NCI-H345 (cell line): ENCODE results near the gene LUC7L3.
"Not testable (repeated sequence)": the region's sequence is repeated elsewhere in the genome, so short reads cannot be mapped to it uniquely, and the experiment has no call there.

Experiments used
- DNase-seq: peaks from one replicate; lab custom pipeline; 2025; lab: John Stamatoyannopoulos, UW

Gene LUC7L3, protein sequence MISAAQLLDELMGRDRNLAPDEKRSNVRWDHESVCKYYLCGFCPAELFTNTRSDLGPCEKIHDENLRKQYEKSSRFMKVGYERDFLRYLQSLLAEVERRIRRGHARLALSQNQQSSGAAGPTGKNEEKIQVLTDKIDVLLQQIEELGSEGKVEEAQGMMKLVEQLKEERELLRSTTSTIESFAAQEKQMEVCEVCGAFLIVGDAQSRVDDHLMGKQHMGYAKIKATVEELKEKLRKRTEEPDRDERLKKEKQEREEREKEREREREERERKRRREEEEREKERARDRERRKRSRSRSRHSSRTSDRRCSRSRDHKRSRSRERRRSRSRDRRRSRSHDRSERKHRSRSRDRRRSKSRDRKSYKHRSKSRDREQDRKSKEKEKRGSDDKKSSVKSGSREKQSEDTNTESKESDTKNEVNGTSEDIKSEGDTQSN

GRCh38 chr17:50719144-50719923 lies at the start of gene LUC7L3:
Gene LUC7L3 (plus strand): TSS chr17:50719603. CDS start chr17:50719733, 130 bp downstream.
- DNase-seq = peak; percentile 96

DNA sequence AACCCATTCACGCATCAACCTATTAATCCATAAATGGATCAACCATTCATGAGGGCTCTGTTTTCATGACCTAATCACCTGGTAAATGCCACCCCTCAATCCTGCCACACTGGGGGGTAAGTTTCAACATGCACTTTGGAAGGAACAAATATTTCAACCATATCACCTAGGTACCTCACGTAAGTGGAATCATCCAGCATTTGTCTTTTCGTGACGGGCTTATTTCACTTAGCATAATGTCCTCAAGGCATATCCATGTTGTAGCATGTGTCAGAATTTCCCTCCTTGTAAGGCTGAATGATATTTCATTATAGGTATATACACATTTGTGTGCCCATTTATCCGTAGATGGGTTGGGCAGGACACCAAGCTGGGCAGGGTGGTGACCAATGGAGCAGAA lies 47.3 kb upstream of the LUC7L3 start:
- no peak for DNase-seq

DNA sequence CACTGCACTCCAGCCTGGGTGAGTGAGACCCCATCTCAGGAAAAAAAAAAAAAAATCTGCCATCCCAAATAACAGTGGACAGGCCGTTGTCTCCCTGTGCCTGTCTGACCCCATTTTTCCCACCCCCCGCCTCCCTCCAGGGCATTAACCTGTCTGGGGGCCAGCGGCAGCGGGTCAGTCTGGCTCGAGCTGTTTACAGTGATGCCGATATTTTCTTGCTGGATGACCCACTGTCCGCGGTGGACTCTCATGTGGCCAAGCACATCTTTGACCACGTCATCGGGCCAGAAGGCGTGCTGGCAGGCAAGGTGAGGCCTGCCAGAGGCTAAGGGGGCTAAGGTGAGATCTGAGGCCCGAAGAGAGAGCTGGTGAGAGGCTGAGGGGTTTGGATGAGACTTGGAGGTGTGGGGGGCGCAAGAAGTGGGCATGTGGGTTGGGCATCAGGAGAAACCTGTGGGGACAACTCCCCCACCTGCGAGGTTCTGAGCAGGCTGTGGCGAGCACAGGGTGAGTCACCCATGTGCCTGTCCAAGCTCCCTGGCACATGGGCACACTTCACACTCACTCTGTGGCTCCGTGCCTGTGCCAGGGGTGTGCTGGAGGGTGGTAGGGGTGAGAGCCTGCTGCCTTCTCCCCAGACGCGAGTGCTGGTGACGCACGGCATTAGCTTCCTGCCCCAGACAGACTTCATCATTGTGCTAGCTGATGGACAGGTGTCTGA lies 46.4 kb upstream of the LUC7L3 start:
- no peak for DNase-seq

GRCh38 chr17:50675190-50675589 lies 44.2 kb upstream of the LUC7L3 start:
- no peak for DNase-seq

- DNase-seq = no peak
Measured at GRCh38 chr17:50675627-50676026, 43.8 kb upstream of the LUC7L3 start.

DNA sequence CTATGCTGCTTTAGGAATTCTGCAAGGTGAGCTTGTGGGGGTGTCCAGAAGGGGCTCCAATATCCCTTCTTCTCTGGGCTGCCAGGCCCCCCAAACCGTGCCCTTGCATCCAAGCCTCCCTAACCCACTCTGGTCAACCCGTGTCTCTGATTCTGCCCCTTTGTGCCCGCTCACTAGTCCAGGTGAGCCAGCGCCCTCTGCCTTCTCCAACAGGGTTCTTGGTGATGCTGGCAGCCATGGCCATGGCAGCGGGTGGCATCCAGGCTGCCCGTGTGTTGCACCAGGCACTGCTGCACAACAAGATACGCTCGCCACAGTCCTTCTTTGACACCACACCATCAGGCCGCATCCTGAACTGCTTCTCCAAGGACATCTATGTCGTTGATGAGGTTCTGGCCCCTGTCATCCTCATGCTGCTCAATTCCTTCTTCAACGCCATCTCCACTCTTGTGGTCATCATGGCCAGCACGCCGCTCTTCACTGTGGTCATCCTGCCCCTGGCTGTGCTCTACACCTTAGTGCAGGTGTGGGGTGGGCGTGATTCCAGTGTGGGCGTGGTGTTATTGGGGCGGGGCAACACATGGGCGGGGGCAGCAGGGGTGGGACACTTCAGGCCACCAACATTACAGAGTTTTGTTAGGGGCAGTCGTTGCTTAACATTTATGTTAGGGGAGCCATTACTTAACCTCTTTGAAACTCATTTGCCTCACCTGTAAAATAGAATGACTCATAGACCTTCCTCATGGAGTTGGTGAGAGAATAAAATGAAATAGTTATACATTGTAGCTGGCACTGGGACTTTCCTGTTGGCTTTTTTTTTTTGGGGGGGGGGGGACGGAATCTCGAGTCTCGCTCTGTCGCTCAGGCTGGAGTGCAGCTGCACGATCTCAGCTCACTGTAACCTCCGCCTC lies 43.1 kb upstream of the LUC7L3 start:
- DNase-seq = no peak

DNA sequence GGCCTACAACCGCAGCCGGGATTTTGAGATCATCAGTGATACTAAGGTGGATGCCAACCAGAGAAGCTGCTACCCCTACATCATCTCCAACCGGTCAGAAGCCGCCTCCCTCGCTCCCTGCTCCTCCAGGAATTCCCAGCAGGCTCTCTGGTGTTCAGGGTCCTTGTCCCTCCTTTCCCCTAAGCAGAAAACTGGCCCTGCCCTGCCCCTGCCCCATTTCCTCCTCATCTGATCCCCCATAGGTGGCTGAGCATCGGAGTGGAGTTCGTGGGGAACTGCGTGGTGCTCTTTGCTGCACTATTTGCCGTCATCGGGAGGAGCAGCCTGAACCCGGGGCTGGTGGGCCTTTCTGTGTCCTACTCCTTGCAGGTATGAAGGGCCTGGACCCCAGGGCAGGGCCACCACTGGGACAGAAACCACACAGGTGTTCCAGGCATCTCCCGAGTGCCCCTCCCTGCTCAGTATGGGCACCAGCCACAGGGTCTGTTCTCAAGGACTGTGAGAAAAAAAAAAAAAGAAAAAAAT lies 41.5 kb upstream of the LUC7L3 start:
- DNase-seq = no peak

DNA sequence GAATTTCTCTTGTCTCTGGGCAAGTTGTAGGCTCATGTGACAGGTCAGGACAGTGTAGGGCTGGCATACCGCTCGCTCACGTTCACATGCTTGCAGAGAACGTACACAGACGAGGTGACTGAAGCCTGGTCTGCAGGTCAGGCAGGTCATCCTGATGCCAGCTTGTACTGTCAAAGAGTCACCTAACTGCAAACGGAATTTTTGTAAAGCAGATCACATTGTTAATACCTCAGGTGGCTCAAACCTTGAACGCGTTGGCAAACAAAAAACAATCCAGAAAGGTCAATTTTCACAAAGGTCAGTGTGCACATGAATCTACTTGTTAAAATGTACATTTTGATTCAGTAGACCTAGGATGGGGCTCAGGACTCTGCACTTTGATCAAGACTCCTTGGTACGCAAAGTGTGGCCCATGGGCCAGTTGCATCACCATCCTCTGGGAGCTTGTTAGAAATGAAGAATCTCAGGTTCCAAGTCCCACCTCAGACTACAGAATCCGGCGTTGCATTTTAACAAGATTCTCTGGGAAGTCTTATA lies 40.3 kb upstream of the LUC7L3 start:
- no peak for DNase-seq

GRCh38 chr17:50680126-50680525 lies 39.3 kb upstream of the LUC7L3 start:
- DNase-seq = no peak

- not testable (repeated sequence) for DNase-seq
Measured at GRCh38 chr17:50680543-50681262, 38.7 kb upstream of the LUC7L3 start.

GRCh38 chr17:50681263-50682200 lies 37.9 kb upstream of the LUC7L3 start:
- peak; percentile 42 for DNase-seq

DNA sequence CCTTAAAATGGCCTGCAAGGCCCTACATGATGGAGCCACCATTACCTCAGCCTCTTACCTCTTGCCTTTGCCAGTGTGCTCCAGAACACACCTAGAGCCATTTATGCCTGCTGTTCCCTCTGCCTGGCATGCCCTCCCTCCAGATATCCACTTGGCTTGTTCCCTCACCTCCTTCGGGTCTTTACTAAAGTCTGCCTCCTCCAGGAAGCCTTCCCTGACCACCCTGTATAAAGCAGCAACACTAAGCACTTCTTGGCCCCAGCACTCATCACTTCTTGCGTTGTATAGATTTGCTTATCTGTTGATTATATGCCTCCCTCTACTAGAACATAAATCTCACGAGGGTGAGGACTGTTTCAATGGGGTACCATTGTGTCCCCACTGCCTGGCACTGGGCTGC lies 37.0 kb upstream of the LUC7L3 start:
- DNase-seq = no peak

GRCh38 chr17:50682938-50683337 lies 36.5 kb upstream of the LUC7L3 start:
- no peak for DNase-seq

- DNase-seq = no peak
Measured at GRCh38 chr17:50683434-50684287, 35.7 kb upstream of the LUC7L3 start.

DNA sequence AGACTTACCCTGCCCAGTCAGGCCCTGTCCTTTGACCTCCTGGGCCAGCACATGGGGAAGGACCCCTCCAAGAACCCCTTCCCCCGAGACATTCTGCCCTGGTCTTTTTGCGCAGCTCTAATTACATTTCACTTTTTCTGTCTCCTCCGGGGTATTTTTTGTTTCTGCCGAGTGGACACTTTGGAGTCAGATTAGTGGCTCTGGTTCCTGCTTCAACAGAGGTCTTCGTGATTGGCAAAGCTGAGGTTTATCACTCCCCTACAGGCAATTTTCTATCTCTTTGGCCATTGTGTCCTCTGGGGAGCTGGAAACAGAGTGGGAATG lies 35.2 kb upstream of the LUC7L3 start:
- no peak for DNase-seq

- no peak for DNase-seq
Measured at GRCh38 chr17:50684612-50685333, 34.6 kb upstream of the LUC7L3 start.

GRCh38 chr17:50685334-50685665 lies 34.1 kb upstream of the LUC7L3 start:
- DNase-seq = no peak
